ENCODE measurements around the gene TWIST2.

Gene TWIST2

DNA sequence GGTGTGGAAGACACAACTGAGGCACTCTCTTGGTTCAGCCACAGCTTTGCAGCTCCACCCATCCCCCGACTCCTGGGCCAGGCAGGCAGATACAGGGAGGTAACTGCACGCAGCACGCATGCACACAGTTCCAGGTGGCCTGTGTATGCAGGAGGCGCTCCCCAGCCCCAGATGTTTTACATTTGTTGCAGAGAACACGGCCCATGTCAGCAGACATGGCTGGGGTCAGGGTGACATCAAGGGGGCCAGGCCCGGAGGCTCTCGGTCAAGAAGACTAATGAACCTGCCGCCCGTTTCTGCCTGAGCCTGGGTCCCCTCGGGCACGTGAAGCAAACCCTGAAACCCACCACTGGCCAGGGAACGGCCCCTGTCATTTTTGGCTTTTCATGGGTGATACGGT is 57.3 kb downstream of the TWIST2 start:
- DNase-seq (ENCODE audit: low read depth), result no peak

DNA sequence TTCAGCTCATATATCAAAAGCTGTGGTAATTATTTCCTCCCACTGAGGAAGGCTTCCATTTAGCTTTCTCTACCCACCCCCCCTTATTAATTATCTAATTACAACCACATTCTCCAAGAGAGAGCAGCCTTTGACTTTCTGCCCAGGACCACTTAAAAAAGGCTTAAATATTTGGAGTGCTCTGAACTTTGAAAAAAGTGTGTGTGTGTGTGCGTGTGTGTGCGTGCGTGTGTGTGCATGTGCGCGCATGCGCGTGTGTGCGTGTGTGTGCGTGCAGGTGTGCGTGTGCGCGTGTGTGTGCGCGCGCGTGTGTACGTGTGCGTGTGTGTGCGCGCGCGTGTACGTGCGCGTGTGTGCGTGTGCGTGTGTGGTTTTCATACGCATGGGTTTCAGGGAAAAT is 57.8 kb downstream of the TWIST2 start:
- DNase-seq (ENCODE audit: low read depth), result no peak

DNA sequence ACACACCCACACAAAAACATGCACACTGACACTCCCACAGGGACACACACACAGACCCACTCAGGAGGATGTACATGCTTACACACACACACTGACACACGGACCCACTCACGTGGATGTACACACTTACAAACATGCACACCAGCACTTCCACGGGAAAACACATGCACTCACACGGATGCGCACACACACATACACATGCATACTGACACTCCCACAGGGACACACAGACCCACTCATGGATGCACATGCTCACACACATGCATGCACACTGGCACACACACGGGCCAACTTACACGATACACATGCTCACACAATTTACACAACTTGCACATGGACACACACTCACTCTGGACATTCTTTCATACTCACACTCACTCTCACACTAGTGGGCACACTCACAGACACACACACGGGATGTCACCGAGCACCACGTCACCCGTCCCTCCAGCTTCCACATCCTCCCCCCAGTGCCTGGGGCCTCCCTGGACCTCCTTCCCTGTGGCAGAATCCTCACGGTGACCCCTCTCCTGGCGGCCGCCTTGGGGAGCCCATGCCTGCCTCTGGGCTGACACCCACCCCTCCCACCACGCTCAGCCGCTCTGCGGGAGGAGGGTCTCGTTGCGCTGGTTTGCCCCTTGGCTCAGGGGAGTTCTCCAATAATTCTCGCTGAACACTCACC is 58.5 kb downstream of the TWIST2 start:
- no peak for DNase-seq (ENCODE audit: low read depth)

DNA sequence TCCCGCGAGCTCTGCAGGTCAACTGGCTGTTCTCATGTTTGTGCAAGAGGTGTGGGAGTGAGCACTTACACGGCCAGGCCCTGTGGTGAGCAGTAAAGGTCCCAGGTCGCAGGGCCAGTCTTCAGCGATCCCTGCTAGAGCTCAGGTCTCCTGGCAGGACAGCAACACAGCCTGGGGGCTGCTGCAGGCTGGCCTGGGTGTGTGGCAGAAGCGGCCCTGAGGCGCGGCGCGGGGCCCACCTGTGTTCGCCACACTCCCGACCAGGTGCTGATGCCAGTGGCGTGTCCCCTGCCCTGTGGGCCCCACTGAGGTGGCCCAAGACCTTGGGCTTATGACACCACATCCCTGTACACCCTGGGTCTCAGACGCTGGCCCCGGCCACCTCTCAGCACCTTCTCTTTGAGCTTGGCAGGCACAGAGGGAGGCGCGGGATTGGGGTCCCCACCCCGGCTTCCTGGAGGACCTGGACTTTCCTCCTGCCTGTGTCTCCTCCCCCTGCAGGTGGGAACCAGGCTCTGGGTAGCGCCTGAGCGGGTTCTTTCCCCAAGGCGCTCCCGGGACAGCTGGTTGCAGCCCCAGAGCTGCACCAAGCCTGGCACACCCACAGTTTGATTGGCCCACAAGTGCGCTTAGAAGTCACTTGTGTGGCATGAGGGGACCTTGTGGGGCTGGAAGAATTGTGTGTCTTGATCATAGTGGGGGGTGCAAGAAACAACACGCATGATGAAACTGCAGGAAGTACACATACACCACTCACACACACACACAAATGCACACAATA is 59.2 kb downstream of the TWIST2 start:
- no peak for DNase-seq (ENCODE audit: low read depth)

DNA sequence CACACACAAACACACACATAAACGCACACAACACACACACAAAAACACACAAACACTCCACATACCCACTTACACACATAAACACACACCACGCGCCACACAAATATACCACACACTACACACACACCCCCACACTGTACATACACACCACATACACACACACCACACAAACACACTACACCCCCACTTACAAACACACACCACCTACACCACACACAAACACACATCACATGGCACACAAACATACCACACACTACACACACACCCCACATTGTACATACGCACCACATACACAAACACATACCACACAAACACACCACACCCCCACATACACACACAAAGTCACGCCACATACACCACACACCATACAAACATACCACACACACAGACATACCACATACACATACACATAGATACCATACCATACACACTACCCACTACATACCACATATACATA is 59.9 kb downstream of the TWIST2 start:
- no peak for DNase-seq (ENCODE audit: low read depth)

DNA sequence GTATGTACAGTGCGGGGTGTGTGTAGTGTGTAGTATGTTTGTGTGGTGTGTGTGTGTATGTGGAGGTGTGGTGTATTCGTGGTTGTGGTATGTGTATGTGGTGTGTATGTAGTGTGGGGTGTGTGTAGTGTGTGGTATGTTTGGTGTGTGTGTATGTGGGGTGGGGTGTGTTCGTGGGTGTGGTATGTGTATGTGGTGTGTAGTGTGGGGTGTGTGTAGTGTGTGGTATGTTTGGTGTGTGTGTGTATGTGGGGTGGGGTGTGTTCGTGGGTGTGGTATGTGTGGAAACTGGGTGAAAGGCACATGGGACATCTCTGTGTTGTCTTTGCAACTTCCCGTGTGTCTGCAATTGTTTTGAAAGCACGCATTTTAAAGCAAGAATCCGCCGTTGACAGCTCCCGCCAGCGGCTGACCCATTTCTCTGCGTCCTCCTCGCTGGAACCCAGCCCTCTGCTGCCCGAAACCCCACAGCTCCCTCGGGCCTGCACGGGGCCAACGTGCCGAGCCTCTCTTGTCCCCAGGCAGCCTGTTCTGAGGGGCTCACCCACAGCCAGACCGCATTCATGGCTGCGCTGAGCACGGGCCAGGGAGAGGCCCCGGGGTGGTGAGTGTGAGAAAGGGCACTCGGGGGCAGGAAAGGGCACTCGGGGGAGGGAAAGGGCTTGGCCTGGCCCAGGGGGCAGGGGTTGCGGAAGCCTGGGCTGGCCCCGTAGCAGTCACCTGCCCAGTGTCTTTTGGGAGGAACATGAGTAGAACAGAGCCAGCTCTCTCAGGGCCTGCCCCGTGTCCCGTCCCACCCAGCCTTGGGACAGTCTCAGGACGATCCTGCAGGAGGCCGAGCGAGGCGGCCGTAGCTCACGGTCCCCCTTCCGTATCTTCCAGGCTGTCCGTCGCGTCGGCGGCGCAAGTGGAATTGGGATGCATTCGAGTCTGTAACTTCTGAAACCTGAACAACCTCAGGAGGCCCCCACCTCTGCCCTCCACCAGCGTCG is 61.4 kb downstream of the TWIST2 start:
- DNase-seq (ENCODE audit: low read depth), result peak; percentile 37

DNA sequence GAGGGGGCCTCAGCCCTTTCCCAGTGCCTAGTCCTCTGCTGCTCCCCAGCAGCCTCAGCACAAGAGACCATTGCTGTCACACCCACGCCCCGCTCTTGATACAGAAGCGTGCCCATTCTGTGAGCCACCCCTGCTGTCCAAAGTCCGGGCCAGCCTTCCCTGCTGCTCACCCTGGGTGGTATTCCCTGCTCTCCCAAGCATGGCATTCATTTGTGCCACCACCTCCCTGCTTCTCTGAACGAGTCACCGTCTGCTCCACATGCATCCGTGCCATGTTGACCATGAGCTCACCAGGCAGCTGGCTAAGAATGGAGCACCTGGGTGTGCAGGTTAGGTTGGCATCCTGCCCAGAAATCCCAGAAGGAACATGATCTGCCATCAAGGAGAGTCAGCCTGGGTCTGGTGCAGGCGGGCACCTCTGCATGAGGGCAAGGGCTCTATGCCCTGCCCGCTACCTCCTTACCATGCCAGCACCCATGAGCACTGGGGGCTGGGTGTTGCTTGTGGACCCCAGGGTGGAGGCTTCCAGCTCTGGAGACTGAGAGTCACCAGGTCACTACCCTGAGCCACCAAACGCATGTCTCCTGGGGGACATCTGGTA is 63.0 kb downstream of the TWIST2 start:
- DNase-seq (ENCODE audit: low read depth), result no peak

DNA sequence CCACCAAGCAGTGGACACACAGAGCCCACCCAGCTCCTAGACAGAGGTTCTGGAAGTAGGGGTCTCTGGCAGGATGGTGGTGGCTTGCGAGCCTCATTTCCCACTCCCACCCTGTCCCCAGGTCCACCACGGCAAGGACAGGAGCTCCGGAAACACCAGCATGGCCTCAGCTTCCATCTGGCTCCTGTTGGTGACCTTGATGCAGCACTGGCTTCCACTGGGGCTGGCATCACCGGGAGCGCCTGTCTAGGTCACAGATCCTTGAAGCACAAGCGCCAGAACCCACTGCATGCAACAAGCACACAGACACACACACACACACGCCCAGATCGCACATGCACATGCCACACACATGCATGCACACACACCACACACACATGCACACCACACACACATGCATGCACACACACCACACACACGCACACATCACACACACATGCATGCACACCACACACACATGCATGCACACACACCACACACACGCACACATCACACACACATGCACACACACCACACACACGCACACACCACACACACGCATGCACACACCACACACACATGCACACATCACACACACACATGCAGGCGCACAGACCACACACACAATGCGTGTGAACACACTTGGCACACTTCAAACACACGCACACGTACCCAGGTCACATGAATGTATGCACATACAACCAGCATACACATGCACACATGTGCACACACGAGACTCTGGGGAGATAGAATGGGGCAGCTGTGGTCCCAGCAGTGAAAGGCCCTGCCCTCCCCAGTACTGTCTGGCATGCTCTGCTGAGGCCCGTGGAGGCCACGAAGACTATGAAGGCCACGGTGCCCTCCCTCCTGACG is 63.7 kb downstream of the TWIST2 start:
- DNase-seq (ENCODE audit: low read depth), result no peak

DNA sequence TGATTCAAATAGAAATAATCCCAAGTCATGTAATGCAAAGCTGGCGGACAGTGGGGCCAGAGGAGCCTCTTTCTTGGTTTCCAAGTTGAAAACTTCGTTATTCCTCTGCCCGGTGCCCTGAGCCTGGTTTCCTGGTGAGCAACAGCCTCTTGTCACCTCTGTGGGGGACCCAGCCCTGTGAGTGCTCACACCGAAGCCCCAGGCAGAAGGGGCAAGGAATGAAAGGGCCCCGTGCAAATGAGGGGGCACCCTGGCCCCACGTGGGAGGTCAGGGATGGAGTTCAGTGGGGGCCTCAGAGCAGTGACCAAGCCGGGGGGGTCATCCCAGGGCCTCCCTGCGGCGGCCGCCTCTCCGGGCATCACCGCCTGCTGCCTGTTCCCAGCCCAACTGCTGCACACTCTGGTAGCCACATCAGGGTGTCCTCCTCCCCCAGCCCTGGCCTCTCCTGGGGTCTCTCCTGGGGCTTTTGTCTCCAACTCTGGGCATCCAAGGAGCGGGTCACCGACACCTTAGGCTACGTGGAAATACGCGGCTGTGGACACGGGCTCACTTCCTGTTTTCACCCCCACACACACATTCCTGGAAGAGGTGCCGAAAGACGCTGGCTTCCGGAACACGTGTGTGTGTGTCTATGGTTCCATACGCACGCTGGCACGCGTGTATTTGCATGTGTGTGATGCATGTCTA is 64.5 kb downstream of the TWIST2 start:
- no peak for DNase-seq (ENCODE audit: low read depth)

DNA sequence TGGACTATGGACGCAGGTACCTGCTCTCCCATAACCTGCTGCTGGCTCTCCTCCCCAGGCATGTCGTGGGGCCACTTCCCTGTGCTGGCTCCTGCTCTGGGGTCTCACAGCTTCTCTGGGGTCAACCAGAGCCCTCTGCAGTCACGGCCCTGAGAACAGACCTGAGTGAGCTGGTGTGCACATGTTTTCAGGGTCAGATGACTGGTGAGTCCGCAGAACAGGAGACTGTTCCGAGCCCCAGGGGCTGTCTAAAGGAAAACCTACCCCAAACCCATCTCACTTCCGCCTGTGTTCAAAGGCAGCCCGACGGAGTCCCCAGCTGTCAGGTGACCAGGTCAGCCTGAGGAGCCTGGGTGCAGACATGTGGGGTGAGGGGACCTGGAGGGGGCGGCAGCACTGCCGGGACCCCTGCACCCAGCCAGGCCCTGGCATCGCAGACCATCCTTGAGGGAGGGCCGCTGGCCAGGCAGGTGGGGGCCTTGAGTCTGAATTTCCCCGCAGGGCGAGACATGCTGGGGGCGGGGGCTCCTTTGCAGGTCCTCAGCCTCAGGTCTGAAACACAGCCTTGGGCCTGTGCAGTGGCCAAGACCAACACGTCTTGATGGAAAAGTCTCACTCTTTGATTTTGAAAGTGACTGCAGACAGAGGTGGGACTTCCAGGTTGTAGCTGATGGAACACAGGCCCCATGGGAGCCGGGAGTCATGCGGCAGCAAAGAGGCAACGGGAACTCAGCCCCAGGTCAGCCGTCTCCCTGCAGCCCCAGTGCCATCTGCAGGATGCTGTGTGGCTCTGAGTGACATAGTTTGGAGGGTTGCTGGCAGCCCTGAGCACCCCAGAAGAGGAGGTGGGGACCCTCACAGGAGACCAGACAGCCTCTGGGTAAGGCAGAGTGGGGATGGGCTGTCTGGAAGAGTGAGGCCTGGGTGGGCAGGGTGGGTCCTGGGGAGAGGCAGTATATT is 65.3 kb downstream of the TWIST2 start:
- no peak for DNase-seq (ENCODE audit: low read depth)

DNA sequence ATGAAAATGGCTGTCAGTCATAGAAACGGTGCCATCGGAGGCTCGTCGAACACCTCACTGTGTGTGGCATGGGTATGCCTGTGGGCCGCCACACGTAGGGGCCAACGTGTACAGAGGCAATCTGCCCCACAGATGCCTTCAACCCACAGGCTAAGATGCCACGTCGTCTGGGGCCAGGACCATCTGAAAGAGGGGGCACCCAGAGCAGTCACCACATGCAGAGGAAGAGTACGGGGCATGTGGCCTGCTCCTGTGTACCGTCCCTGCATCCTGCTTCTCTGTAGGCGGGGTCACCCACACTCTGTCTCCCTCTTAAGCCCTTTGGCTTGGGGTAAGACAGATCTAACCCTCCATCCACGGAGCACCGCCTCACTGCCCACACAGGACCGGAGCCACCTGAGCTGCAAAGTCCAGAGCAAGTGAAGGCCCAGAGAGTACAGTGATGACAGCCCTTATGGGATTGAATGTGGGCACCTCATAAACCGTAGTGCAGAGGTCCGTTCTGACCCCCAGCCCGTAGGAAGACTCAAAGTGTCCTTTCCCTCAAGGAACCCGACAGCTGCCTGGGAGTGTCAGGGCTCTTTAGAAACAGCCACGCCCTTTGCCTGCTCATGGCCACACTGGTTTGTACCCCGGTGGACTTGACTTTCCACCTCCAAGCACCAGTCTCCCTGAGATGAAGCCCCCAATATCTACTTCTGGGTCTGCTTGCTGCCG is 66.2 kb downstream of the TWIST2 start:
- no peak for DNase-seq (ENCODE audit: low read depth)

DNA sequence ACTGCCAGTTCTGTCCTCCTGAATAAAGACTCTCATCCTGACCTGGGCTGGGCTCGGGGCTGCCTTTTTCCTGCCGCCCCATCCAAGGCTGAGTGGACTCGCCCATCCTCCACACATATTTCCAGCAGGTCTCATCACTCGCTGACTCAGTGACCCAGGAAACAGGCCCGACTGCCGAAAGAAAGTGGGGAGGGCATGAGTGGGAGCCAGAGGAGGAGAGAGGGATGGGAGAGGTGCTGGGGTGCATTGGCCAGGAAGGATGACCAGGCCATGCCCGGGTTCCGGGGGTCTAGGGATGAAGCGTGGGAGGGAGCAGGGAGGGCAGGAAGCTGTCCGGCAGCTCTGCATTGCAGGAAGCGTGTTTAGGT is 66.7 kb downstream of the TWIST2 start:
- peak; percentile 94 for DNase-seq (ENCODE audit: low read depth)

DNA sequence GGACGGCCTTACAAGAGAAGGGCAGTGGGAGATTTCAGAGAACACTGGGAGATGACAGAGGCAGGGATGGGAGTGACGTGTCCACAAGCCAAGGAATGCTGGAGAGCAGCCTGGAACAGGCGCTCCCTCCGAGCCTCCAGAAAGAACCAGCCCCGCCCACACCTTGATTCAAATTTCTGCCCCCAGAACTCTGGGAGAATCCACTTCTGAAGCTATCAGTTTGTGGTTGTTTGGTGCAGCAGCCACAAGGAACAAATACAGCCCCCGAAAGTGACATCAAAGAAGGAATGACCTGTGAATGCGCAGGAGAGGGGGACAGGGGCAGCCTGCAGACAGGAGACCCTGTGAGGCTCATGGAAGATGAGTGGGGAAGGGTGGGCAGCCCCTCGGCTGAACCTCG is 67.3 kb downstream of the TWIST2 start:
- peak; percentile 72 for DNase-seq (ENCODE audit: low read depth)

DNA sequence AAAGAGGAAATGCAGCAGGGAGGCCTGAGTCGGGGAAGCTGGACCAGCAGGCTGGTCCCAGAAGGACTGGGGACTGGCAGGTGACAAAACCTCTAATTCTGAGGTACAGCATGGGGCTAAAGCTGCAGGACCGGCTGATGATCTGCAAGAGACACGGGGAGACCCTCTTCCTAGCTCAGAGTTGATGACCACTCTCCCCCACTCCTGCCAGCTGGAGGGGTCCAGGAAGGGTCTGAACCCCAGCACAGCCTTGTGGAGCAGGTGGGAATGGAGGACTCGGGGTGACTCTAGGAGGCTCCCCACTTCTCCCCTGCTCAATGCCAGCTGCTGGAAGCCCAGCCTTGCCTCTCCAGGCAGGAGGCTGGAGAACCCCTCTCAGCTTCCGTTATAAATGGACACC is 67.7 kb downstream of the TWIST2 start:
- no peak for DNase-seq (ENCODE audit: low read depth)

DNA sequence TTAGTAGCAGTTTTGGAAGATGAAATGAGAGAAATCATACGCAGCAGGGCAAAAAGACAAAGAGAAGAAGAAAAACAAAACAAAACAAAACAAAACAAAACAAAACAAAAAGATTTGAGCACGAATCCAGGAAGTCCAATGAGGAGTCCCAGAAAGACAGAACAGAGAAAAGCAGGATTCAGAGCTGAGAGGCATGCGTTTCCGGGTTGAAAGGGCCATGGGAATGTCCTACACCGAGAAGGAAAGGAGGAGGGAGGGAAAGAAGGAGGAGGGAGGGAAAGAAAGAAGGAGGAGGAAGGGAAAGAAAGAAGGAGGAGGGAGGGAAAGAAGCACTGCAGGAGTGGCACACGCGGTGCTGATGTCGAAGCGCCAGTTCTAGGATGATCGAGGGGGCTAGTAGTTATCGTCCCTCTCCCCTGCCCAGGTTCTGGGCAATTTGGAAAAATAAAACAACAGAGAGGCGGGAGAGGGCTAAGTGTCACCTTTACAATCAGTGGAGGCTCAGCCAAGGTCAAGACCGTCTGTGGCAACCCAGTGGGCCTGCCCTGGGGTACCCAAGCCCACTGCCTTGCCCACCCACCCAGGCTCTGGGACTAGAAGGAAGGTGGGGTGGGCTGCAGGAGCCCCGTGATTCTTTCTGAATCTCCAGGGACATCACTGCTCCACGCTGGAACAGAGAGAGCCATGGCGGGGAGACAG is 68.4 kb downstream of the TWIST2 start:
- DNase-seq (ENCODE audit: low read depth), result no peak

DNA sequence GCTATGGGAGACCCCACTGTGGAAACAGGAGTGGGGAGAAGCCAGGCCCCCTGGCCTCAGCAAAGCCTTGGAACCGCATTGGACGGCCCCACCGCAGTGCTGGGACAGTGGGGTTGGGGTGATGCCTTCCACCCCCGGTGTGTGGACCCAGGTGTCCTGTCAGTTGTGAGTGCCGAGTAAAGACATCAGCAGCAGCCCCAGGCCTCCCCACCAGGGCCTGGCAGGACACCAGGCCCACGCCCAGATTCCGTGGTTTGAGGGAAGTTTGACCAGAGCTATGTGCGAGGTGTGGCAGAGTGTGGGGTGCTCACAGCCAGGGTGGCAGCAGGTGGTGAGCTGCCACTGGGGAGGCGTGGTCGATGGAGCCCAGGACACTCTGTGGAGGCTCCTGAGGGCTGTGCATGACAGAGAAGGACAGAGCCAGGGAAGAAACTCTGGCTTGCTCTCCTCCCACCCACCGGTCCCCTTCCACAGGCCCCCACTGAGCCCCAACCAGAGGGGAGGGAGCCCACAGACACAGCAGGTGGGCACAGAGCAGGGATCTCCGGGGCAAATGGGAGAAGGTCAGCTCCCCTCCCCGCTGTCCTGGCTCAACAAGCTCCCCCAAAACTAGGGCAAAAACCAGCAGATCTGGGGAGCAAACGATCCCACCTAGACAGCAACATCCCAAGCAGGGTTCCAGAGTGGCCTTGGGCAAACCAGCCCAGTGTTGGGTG is 69.1 kb downstream of the TWIST2 start:
- DNase-seq (ENCODE audit: low read depth), result no peak

DNA sequence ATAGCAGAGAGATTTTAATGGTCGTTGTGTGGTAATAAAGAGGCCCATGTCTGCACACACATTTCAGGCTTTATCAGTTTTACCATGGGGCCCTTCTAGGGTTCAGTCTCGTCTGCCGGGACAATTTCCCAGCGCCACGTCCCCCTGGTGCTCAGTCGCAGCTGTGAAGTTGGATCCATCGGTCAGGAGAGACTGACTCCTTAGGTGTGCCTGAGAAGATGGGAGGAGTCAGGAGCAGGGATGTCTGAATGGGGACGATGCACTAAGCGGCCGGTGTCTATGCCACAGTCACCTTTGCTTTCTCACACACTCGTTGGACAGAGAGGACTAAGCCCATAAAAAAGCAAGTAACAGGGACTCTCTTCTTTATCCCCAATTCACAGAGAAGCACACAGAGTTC is 71.4 kb downstream of the TWIST2 start:
- DNase-seq (ENCODE audit: low read depth), result no peak

Measured in ELR (cell line).